CD4-positive, CD25-positive, alpha-beta regulatory T cell (primary cell): ENCODE results near the gene NPL. TPM values are rescaled to one million over a fixed set of nuclear protein-coding genes. Genes with fewer than 3 reads are reported as not detected.
A peak's percentile ranks its signal among the peaks of the same experiment; 100 is the strongest.

Experiments used
- ATAC-seq, 2 donors: fragments of 150-1000 bp; cut with Tn5 transposase; one replicate each; pipeline ENCODE4 v1.10.0; 2021; ENCODE audit warnings: low read depth in 2 of 2, moderate number of reproducible peaks in 2 of 2, moderate library complexity in 1 of 2
- DNase-seq, 3 donors: peaks; one replicate each; pipeline versions ENCODE4 v3.0.0 to v3.0.0-alpha.2; 2012 to 2022; ENCODE audit warnings: mixed read lengths in 1 of 3
- H3K27ac ChIP-seq: one replicate; pipeline ENCODE4 v1.7.0; 2013; ENCODE audit warnings: mild to moderate bottlenecking, low read length; ENCODE audit not compliant: insufficient read depth, poor library complexity, severe bottlenecking
- H3K27me3 ChIP-seq: one replicate; pipeline ENCODE4 v1.7.0; 2013; ENCODE audit warnings: low read length; ENCODE audit not compliant: control insufficient read depth, insufficient read depth
- H3K36me3 ChIP-seq: one replicate; pipeline ENCODE4 v1.7.0; 2013; ENCODE audit warnings: mild to moderate bottlenecking, low read length, moderate library complexity; ENCODE audit not compliant: control insufficient read depth, insufficient read depth
- H3K4me1 ChIP-seq: 2 replicates; pipeline ENCODE4 v1.7.0; 2013; ENCODE audit warnings: mild to moderate bottlenecking, low read length; ENCODE audit not compliant: insufficient read depth, control insufficient read depth, poor library complexity, severe bottlenecking
- H3K4me3 ChIP-seq: one replicate; pipeline ENCODE4 v1.7.0; 2013; ENCODE audit warnings: low read depth, mild to moderate bottlenecking, low read length, moderate library complexity
- H3K9me3 ChIP-seq, 2 experiments: 1 replicate in 1 of 2; 2 replicates in 1 of 2; pipeline ENCODE4 v1.7.0; 2013; ENCODE audit warnings: low read length in 2 of 2, mild to moderate bottlenecking in 1 of 2, moderate library complexity in 1 of 2; ENCODE audit not compliant: control insufficient read depth in 2 of 2
- H3K27ac Mint-ChIP-seq, 3 donors: one replicate each; pipeline ENCODE4 v1.8.0; 2020 to 2022; ENCODE audit warnings: mild to moderate bottlenecking in 3 of 3, mixed read lengths in 3 of 3, moderate library complexity in 2 of 3
- H3K27me3 Mint-ChIP-seq: one replicate; pipeline ENCODE4 v1.8.0; 2022; ENCODE audit warnings: mild to moderate bottlenecking, mixed read lengths
- H3K36me3 Mint-ChIP-seq: one replicate; pipeline ENCODE4 v1.8.0; 2020; ENCODE audit warnings: mixed read lengths
- H3K4me1 Mint-ChIP-seq, 4 donors: one replicate each; pipeline ENCODE4 v1.8.0; 2020 to 2022; ENCODE audit warnings: mixed read lengths in 4 of 4, mild to moderate bottlenecking in 1 of 4
- H3K4me3 Mint-ChIP-seq, 4 donors: one replicate each; pipeline ENCODE4 v1.8.0; 2020 to 2022; ENCODE audit warnings: mild to moderate bottlenecking in 4 of 4, mixed read lengths in 4 of 4, moderate library complexity in 3 of 4
- H3K9me3 Mint-ChIP-seq, 7 donors: one replicate each; pipeline ENCODE4 v1.8.0; 2020 to 2022; ENCODE audit warnings: mixed read lengths in 7 of 7, mild to moderate bottlenecking in 3 of 7, moderate library complexity in 2 of 7
- polyA plus RNA-seq, 4 donors: library from polyadenylated mRNA; unstranded; fragments of 300-500 nt; fragmentation: Illumina TruSeq; gene quantifications; one replicate each; pipeline ENCODE4 v1.2.3, GENCODE V29; 2021
- total RNA-seq: library from RNA; stranded (reverse); gene quantifications from one replicate; pipeline ENCODE4 v1.2.3, GENCODE V29; 2022

Gene NPL
- total and polyA plus RNA-seq, 5 donors from 2014 or later: 4.8 to 12.2 (median 5.5) TPM

DNA sequence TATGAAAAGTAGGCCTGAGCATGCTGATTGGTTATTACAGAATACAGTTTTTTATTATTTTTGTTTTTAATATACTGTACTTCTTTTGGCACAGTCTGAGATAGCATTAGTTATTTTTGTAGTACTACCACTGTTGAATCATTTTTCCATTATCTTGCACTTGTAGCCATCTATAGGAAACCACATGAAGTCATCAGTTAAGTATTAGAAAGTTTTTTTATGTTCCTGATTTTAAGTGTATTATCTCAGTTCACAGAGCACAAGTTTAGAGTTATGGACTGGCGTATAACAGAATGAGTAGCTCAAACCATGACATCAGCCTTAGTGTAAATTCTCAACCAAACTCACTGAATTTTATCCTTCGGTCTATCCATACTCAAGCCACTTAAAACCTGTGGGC is 72.4 kb downstream of the NPL start:
- Mint-ChIP-seq H3K36me3 (peaks cover 61% of the 10 kb centered on the region), H3K27ac (no peak overlapping the region)
- H3K36me3 ChIP-seq: peaks cover 100% of the 10 kb centered on the region

DNA sequence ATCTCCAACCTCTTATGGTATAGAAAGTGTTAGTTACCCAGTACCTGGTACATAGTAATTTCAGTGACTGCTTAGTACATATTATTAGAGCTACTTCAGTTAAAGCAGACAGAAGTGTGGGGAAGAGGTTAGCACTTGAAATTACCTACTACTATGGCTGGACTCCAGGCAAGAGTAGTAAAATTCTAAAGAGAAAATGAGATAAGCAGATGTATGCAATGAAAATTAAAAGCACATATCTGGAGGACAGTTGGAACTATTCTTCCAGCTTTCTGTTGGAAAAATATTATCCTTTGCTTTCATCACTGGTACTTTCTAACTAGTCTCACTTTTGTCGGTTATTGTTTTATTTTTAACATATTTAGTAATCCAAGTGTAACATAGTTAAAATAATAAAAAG is 73.3 kb downstream of the NPL start:
- ATAC-seq: no peak
- Mint-ChIP-seq H3K27ac (no peak overlapping the region), H3K27me3 (no peaks in the 10 kb centered on the region), H3K4me1 (peaks cover 15 to 26% (median 18%) of the 10 kb centered on the region in 4 donors), H3K36me3 (peaks cover 67% of the 10 kb centered on the region), H3K4me3 (no peak overlapping the region), H3K9me3 (no peaks in the 10 kb centered on the region)
- Histone ChIP-seq H3K27me3 (no peaks in the 10 kb centered on the region), H3K9me3 (no peaks in the 10 kb centered on the region), H3K4me3 (no peak overlapping the region), H3K27ac (no peak overlapping the region), H3K4me1 (no peaks in the 10 kb centered on the region), H3K36me3 (peaks cover 100% of the 10 kb centered on the region)
- DNase-seq: no peak

More for the DNA sequence above, 72.4 kb downstream of the NPL start:
- no peaks in the 10 kb centered on the region for H3K4me1 ChIP-seq
- no peaks in the 10 kb centered on the region for H3K27me3 ChIP-seq
- ATAC-seq (no peak), DNase-seq (no peak)
- H3K27ac ChIP-seq: no peak overlapping the region
- Mint-ChIP-seq H3K27me3 (no peaks in the 10 kb centered on the region), H3K4me1 (peaks cover 15 to 27% (median 19%) of the 10 kb centered on the region in 4 donors), H3K9me3 (no peaks in the 10 kb centered on the region), H3K4me3 (no peak overlapping the region)
- no peak overlapping the region for H3K4me3 ChIP-seq
- H3K9me3 ChIP-seq: no peaks in the 10 kb centered on the region

DNA sequence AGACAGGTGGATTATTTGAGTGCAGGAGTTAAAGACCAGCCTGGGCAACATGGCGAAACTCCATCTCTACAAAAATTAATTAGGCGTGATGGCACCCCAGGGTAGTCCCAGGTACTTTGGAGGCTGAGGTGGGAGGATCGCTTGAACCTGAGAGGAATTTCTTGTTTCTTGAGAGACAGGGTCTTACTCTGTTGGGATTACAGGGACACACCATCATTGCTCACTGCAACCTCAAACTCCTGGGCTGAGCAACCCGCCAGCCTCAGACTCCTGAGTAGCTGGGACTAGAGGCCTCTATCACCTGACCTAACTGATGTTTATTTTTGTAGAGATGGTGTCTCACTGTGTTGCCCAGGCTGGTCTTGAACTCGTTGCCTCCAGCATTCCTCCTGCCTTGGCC is 74.4 kb downstream of the NPL start:
- H3K4me1 ChIP-seq: no peaks in the 10 kb centered on the region
- no peaks in the 10 kb centered on the region for H3K9me3 Mint-ChIP-seq
- peaks cover 100% of the 10 kb centered on the region for H3K36me3 ChIP-seq
- H3K27me3 ChIP-seq: no peaks in the 10 kb centered on the region
- DNase-seq: no peak
- H3K27ac ChIP-seq: no peak overlapping the region
- H3K9me3 ChIP-seq: no peaks in the 10 kb centered on the region
- H3K4me3 ChIP-seq: no peak overlapping the region
- H3K27ac Mint-ChIP-seq: peak overlapping the region in 1 of 3 donors; percentile 64
- ATAC-seq: no peak
- peaks cover 59% of the 10 kb centered on the region for H3K36me3 Mint-ChIP-seq
- H3K4me1 Mint-ChIP-seq: peaks cover 14 to 21% (median 16%) of the 10 kb centered on the region in 4 donors
- no peak overlapping the region for H3K4me3 Mint-ChIP-seq
- H3K27me3 Mint-ChIP-seq: no peaks in the 10 kb centered on the region

DNA sequence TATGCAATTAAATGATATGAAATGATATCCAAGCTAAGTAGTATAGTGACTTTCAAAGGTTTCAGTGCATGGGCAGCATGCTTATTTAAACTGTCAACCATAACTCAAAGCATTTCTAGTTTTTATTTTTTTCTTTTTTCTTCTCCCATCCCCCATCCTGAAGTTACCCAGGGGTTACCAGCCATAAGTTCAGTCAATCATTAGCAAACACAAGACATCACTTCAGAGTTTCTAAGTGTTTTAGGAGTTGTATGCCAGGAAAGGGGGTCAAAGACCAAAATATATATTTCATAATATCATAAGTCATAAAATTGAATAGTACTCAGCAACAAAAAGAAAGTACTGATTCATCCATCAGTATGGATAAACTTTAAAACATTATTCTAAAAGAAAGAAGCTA is 78.3 kb downstream of the NPL start:
- Histone ChIP-seq H3K36me3 (peaks cover 99% of the 10 kb centered on the region), H3K9me3 (no peaks in the 10 kb centered on the region), H3K27ac (no peak overlapping the region), H3K27me3 (no peaks in the 10 kb centered on the region), H3K4me3 (no peak overlapping the region), H3K4me1 (no peaks in the 10 kb centered on the region)
- Mint-ChIP-seq H3K27ac (no peak overlapping the region), H3K4me1 (peaks cover 9 to 21% (median 11%) of the 10 kb centered on the region in 4 donors), H3K27me3 (no peaks in the 10 kb centered on the region), H3K4me3 (no peak overlapping the region), H3K9me3 (no peaks in the 10 kb centered on the region), H3K36me3 (peaks cover 44% of the 10 kb centered on the region)
- ATAC-seq (no peak), DNase-seq (no peak)

DNA sequence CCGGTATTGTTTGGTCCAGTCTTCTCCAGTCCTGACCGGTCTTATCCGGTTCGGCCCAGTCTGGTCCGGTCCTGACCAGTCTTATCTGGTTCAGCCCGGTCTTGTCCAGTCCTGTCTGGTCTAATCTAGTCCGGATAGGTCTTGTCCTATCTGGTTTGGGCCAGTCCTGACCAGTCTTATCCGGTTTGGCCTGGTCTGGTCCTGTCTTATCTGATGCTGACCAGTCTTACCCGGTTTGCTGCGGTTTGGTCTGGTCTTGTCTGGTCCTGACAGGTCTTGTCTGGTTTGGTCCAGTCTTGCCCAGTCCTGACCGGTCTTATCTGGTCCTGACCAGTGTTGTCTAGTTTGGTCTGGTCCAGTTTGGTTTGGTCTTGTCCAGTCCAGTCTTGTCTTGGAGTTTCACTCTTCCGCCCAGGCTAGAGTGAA is 79.7 kb downstream of the NPL start:
- Mint-ChIP-seq H3K4me3 (no peak overlapping the region), H3K27ac (no peak overlapping the region), H3K36me3 (peaks cover 54% of the 10 kb centered on the region), H3K27me3 (no peaks in the 10 kb centered on the region), H3K4me1 (peaks cover 9 to 27% (median 17%) of the 10 kb centered on the region in 4 donors), H3K9me3 (no peaks in the 10 kb centered on the region)
- H3K4me1 ChIP-seq: no peaks in the 10 kb centered on the region
- peaks cover 99% of the 10 kb centered on the region for H3K36me3 ChIP-seq
- no peak overlapping the region for H3K27ac ChIP-seq
- ATAC-seq (peak in 1 of 2 donors; percentile 22), DNase-seq (no peak)
- no peak overlapping the region for H3K4me3 ChIP-seq
- H3K9me3 ChIP-seq: no peaks in the 10 kb centered on the region
- H3K27me3 ChIP-seq: no peaks in the 10 kb centered on the region

DNA sequence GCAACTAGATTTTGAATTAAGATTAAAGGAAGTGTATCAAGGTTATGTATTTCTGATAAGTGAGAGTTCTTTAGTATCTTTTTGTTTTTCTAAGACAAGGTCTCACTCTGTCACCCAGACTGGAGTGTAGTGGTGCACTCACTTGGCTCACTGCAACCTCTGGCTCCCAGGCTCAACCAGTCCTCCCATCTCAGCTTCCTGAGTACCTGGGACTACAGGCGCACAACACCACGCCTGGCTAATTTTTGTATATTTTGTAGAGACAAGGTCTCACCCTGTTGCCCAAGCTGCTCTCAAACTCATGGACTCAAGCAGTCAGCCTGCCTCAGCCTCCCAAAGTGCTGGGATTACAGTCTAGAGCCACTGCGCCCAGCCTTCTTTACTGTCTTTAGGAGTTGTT is 83.3 kb downstream of the NPL start:
- DNase-seq (no peak), ATAC-seq (no peak)
- no peaks in the 10 kb centered on the region for H3K27me3 Mint-ChIP-seq
- Histone ChIP-seq H3K9me3 (no peaks in the 10 kb centered on the region), H3K27ac (no peak overlapping the region), H3K27me3 (no peaks in the 10 kb centered on the region), H3K4me3 (no peak overlapping the region), H3K36me3 (peaks cover 99% of the 10 kb centered on the region), H3K4me1 (no peaks in the 10 kb centered on the region)
- no peaks in the 10 kb centered on the region for H3K9me3 Mint-ChIP-seq
- H3K4me3 Mint-ChIP-seq: no peak overlapping the region
- H3K27ac Mint-ChIP-seq: peak overlapping the region in 2 of 3 donors; percentile 39 to 61
- peaks cover 14 to 38% (median 30%) of the 10 kb centered on the region in 4 donors for H3K4me1 Mint-ChIP-seq
- peaks cover 57% of the 10 kb centered on the region for H3K36me3 Mint-ChIP-seq

DNA sequence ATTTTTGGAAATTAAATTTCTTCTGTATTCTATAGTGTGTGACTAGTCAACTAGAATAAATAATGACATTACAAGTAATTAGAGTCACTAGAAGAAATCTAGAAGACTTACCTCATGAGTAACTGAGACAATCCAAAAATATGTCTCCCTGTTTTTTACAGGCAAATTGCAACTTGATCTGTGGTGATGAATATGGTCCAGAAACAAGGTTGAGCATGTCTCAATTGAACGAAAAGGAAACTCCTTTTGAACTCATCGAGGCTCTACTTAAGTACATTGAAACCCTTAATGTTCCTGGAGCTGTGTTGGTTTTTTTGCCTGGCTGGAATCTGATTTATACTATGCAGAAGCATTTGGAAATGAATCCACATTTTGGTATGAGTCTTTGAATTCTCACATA is 86.3 kb downstream of the NPL start:
- Mint-ChIP-seq H3K4me1 (peaks cover 17 to 43% (median 33%) of the 10 kb centered on the region in 4 donors), H3K36me3 (peaks cover 76% of the 10 kb centered on the region), H3K27me3 (no peaks in the 10 kb centered on the region), H3K4me3 (no peak overlapping the region), H3K27ac (peak overlapping the region in 2 of 3 donors; percentile 36 to 40), H3K9me3 (no peaks in the 10 kb centered on the region)
- peaks cover 100% of the 10 kb centered on the region for H3K36me3 ChIP-seq
- DNase-seq: no peak
- no peak overlapping the region for H3K4me3 ChIP-seq
- no peaks in the 10 kb centered on the region for H3K4me1 ChIP-seq
- no peak for ATAC-seq
- no peaks in the 10 kb centered on the region for H3K27me3 ChIP-seq
- no peak overlapping the region for H3K27ac ChIP-seq
- no peaks in the 10 kb centered on the region for H3K9me3 ChIP-seq

DNA sequence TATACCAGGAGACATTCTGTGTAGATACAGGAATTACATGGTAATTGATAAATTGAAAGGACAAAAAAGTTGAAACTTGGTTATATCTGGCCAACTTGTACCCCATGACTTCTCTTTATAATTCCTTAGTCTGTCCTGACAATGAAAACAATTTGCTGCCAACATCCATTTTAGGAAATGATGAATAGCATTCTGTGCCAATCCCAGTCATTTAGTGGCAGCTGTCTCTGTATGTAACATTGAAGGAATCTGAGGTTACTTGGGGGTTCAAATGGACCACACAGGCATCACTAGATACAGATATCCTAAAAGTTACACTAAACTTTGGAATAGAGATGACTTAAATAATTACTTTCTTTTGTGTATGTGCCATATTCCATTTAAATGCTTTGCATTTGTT is 87.8 kb downstream of the NPL start:
- Mint-ChIP-seq H3K4me1 (peaks cover 17 to 42% (median 29%) of the 10 kb centered on the region in 4 donors), H3K36me3 (peaks cover 81% of the 10 kb centered on the region), H3K9me3 (no peaks in the 10 kb centered on the region), H3K27me3 (no peaks in the 10 kb centered on the region), H3K27ac (no peak overlapping the region), H3K4me3 (no peak overlapping the region)
- Histone ChIP-seq H3K27ac (no peak overlapping the region), H3K27me3 (no peaks in the 10 kb centered on the region), H3K4me3 (no peak overlapping the region), H3K36me3 (peaks cover 100% of the 10 kb centered on the region), H3K4me1 (no peaks in the 10 kb centered on the region), H3K9me3 (no peaks in the 10 kb centered on the region)
- DNase-seq: no peak
- no peak for ATAC-seq
